Suppressor macrophage treated with lipopolysaccharide for 1 hour (primary cell): ENCODE data around the gene PLAAT4.
A peak's percentile ranks its signal among the peaks of the same experiment; 100 is the strongest.

Source experiments
- DNase-seq, 3 donors: peaks; one replicate each; pipeline ENCODE4 v3.0.0-alpha.2; 2020 to 2022

PLAAT4 gene, protein sequence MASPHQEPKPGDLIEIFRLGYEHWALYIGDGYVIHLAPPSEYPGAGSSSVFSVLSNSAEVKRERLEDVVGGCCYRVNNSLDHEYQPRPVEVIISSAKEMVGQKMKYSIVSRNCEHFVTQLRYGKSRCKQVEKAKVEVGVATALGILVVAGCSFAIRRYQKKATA

GRCh38 chr11:63536669-63537292, at the start of gene PLAAT4:
Gene PLAAT4, plus strand, starts transcription at chr11:63536808. Its CDS starts 61 bp downstream, at chr11:63536869.
- peak; percentile 62 to 78 (median 66) for DNase-seq

GRCh38 chr11:63488789-63489188, 47.8 kb upstream of the PLAAT4 start:
- no peak for DNase-seq

DNA sequence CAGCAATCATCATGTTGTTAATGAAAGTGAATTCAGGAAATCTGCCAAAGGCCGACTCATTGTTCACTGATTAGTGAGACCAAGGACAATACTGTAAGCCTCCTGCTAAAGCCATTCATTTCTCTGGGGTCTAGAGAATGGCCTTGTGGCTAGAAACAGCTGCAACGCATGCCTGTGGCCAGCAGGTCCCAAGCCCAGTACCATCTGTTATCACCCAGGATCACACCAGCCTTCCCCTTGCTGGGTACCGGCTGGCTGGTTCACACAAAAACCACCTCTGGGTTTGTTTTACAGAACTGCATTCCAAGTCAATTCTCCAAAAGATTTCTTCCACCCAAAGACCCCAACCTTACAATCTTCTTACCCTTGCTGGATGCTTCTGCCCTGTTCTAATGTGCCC, 46.7 kb upstream of the PLAAT4 start:
- no peak for DNase-seq

DNA sequence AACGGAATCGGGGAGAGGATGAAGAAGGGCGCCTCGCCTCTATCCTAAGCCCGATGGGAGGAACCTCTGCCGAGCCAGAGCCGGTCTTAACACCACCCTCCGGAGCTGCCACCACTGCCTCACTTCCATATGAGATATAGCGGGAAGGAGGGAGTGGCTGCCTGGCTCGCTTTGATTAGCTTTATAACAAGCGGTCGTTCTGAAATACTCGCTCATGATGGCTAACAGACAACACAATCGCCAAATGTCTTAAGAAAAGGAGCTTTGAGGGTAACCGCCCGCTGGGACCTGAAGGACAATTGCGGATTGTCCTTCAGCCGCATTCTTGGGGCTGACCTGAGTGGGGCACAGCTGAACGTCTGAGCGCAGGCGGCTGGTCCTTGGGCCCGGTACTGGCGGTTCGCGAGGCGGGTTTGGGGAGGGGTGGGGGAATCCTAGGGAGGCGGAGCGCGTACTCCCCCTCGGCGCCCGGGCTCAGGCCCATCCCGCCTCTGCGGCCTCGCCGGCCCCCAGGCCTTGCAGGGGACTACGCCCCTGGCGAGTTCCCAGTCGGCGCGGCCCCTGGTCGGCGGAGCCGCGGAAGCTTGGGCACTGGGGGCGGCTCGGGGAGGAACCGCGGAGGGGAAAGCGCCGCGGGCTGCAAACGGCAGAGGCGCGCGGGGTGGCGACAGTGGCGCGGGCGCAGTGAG, 45.9 kb upstream of the PLAAT4 start, which contains the start of gene PLAAT5:
Gene PLAAT5 (minus strand): TSS at position 617 of the 689 bp plus-strand sequence. CDS start 133 bp downstream, at position 484.
- peak; percentile 29 to 68 (median 49) for DNase-seq

- DNase-seq = no peak
These were observed 45.4 kb upstream of the PLAAT4 start for GRCh38 chr11:63491240-63491587.

DNA sequence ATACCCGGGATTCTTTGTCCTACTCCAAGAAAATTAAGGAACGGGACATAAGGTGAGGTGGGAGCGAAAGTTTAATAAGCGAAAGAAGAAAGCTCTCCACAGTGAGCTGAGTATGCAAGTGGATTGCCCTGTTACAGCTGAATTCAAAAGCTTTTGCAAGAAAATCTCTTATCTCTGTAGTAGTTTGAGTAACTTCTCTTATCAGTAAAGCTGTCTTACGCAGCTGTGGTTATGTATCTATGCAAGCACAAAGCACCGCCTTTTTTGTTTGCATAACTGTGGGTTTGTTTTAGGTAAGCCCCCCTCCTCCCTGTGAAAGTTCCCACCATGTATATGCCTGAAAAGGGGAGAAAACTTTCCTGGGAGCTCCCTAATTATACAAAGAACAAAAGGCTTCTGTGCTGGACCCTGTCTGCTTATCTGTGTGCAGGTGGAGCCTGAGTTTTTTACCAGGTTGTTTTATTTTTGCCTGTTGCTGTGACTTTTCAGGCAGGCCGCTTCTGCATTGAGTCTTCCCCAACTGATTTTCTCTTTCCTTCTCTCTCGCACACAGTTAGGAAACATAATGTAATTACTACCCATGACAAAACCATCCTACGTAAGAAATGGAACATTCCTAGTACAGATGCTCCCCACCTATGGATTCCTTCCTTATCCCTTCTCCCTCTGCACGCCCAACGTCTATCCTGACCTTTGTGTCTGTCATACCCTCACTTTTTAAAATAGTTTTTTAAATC, 44.8 kb upstream of the PLAAT4 start:
- no peak for DNase-seq

DNA sequence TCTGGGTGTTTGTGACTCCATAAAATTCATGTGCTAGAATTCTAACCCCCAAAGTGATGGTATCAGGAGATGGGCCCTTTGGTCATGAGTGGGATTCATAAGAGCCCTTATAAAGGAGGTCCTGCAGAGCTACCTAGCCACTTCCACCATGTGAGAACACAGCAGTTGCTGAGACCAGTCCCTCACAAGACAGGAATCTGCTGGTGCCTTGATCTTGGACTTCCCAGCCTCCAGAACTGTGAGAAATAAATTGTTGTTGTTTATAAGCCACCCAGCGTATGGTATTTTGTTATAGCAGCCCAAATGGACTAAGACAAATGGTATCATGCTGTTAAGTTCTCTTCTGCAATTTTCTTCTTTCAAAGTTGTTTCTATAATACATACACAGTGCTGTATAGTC, 44.2 kb upstream of the PLAAT4 start:
- no peak for DNase-seq

- no peak for DNase-seq
These were observed 43.5 kb upstream of the PLAAT4 start for GRCh38 chr11:63493127-63493526.

GRCh38 chr11:63494975-63495374, 41.6 kb upstream of the PLAAT4 start:
- no peak for DNase-seq

GRCh38 chr11:63499874-63500273, 36.7 kb upstream of the PLAAT4 start:
- no peak for DNase-seq

DNA sequence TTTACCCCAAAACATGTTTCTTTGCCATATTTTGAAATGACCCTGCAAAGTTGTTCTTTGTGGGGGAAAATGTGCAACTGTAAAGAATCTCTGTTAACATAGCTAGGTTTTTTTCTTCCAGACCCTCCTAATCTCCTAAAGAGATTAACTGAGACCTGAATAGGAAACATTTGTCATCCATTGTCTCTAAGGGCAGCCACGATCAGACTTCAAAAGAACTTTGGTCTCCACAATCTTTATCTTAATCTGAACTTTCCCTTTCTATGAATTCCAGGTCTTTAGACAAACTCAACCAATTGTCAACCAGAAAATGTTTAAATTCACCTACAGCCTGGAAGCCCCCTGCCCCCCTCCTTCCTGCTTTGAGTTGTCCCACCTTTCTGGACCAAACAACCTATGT, 35.4 kb upstream of the PLAAT4 start:
- DNase-seq = no peak

- no peak for DNase-seq
These were observed 34.3 kb upstream of the PLAAT4 start for GRCh38 chr11:63502252-63502820.

DNA sequence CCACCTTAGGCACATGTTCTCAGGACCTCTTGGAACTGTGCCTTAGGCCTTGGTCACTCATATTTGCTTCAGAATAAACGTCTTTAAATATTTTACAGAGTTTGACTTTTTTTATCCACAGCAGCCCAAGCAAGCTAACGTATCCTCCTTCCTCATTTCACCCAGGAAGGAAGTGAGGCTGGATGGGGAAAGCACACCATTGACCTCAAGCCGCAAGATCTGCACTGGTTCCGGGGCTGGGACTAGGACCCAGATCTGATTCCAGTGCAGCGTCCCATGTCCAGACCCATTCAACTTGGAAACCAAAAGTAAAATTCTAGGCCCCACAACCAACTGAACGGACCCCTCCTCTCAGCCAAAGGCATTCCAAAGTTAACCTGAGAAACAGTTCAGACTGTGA, 33.1 kb upstream of the PLAAT4 start:
- DNase-seq = peak; percentile 80 to 84 (median 84)

- no peak for DNase-seq
These were observed 32.6 kb upstream of the PLAAT4 start for GRCh38 chr11:63504054-63504453.

DNA sequence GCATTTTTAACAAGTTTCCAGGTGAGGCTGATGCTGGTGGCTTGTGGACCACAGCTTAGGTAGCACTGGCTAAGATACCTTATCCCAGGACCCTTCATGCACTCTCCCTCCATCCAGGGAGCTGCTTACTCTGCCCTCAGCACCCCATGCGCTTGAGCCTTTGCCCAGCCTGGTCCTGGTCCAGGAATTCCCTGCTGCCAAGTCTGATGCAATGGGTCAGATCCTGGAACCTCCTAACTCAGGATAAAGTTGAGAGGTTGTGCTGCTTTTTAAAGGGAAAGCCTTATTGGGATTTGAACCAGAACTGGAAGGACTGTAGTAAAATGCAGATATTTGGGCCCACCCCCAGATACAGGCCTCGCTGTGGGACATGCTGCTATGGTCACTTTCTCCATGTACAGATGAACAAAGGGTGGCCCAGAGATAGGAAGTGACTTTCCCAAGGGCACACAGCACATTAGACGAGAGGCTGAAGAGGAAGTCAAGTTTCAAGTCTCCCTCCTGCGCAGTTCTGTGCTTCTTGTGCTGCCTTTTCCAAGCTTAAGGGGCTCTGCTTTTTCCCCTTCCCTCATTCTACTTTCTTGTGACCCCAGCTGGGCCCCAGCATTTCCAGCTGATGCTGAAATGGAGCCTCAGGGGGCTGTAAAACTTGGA, 31.5 kb upstream of the PLAAT4 start:
- peak; percentile 23 to 35 (median 24) for DNase-seq

- peak; percentile 44 to 58 (median 50) for DNase-seq
These were observed 30.6 kb upstream of the PLAAT4 start, which contains the start of gene LGALS12 for GRCh38 chr11:63505857-63506528. Gene LGALS12, plus strand, starts transcription at chr11:63506084. Its CDS starts 375 bp downstream, at chr11:63506459.

DNA sequence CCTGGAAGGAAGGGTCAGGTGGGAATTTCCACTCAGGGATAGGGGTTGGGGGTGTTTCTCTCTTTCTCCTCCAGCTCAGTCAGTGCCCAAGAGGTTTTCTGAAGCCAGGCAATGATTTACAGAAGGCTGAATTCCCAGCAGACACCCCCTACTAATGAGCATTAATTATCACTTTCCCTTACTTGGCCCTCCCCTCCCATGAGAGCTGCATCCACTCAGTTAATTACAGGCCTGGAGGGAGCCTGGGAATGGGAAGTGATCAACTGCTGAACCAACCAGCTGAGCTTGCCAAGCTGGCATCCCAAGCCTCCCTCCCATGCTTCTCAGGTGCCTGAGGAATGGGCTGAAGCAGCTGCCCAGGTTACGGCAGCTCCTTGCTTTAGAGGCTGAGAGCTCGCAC, 29.7 kb upstream of the PLAAT4 start:
- no peak for DNase-seq

- DNase-seq = peak in 2 of 3 donors; percentile 35 to 38
These were observed 29.1 kb upstream of the PLAAT4 start for GRCh38 chr11:63507511-63507910.

DNA sequence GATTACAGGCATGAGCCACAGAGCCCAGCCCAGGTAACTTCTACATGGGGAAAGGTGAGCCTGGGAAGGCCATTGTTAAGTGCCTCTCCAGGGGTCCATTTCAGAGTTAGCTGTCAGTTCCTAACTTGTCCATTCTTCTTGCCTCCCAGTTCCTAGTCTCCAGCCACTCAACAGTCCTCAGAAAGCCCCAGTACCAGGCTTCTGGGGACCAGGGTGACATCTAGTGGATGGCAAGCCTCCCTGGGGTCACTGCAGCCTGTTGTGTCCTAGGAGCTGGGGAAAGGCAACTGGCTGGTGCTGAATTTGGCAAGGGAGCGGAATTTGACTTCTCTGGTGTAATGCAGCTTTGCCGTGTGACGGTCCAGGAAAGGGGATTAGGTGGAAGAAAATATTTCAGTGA, 28.6 kb upstream of the PLAAT4 start:
- DNase-seq = peak; percentile 79 to 84 (median 80)

GRCh38 chr11:63508745-63509144, 27.9 kb upstream of the PLAAT4 start:
- DNase-seq = no peak

DNA sequence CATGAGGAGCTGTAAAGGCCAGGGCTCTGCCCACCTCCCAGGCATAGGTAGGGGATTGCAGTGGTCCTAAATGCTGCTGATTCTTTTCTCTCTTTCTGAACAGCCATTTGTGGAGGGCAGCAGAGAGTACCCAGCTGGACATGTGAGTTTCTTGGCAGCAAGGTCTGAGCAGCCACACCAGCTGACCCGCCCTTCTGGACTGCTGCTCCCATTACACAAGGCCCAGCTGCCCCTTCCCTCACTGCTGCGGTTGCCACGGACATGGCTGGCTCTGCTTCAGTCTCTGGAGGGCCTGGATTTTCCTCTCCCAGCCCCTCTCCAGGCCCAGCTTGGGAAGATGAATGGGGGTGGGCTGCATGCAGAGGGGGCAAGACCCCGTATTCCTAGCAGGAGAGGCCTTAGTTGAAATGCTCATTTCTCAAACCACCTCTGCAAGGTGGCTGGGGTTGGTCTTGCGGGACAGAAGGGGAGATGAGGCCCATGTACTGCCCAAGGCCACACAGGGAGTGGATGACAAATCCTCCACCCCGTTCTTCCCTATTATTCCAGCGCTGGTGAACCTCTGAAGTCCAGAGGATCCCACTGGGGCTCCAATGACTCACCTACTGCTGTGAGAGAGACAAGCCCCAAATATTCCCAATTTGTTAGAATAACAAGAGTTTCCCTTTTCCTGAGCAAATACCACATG, 26.1 kb upstream of the PLAAT4 start:
- DNase-seq = no peak
